Stimulated activated CD8-positive, alpha-beta memory T cell treated with anti-CD3 and anti-CD28 coated beads, Interleukin-15, amount 100 ng/mL, for 4 hours (primary cell): ENCODE results near the gene SLC23A2.

Experiments used
- DNase-seq, 2 donors: peaks; one replicate each; pipeline ENCODE4 v3.0.0-alpha.2; 2020; ENCODE audit warnings: low read depth in 2 of 2

The SLC23A2 gene

GRCh38 chr20:4814696-4815252 lies 186.5 kb downstream of the SLC23A2 start:
- DNase-seq: peak; percentile 65 to 70

DNA sequence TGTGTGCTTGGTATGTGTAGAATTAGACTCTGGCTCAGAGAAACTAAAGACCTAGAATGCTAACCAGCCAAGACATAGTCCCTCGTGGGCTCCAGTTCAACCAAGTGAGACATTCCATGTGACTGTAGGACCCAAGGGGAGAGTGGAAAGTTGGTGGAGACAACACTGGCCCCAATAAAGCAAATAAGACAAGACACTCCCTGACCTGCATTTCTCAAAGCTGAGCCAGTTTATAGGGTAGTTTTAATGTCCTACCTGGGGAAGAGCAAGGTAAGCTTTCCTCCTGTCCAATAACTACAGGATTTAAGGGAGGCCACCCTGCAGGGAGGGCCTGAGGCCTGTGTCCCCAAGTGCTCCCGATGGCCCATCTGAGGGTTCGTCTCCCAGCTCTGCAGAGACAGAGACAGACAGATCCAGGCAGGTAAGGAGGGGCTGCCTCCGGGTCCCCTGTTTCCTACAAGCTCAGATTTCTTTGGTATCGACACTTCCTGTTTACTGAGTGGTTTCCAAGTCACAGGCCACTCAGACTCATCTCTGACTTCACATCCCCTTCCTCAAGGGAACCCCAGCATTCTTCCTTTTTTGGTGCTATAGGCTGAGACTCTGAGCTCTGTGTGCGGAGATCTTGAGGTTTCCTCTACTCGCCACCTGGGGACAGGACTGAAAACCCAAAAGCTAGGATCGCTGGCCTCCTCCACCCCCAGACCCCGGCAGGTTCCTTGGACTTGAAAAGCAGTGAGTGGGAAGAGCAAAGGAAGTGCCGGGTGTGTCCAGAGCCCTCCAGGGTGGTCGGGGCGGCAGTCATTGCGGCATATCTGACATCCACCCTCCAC lies 187.2 kb downstream of the SLC23A2 start:
- peak in 1 of 2 donors; percentile 51 for DNase-seq

DNA sequence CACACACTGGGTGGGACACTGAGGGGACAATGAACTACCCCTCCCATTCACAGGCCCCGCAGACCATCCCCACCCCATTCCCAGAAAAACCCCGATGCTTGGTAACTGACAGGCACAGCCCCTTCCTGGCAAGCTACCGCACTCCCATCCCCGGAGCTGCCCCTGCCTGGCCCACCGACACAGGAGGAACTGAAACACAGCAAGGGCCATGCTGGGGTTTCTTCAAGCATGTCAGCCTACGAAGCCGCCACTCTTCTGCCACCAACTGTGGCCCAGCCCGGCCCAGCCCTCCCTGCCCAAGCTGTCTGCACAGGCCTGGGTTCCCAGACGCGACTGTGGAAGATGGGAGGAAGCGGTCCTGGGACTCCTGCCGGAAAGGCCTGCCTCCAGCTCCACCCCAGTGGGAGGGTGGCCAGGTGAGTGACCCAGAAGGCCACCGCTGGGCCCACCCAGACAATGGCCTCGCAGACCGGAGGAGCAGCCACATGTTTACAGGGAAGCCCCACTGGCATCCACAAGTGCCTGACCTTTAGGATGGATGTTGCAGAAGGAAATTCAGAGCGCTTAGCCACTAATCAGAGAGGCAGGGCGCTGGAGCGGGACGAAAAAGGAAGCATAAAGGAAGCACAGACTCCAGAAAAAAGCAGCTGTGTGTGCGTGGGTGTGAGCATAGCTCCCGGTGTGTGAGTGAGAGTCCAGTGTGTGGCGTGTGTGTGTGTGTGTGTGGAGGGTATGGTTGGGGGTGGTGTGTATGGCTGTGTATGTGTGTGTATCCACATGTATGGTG lies 188.0 kb downstream of the SLC23A2 start:
- no peak for DNase-seq

DNA sequence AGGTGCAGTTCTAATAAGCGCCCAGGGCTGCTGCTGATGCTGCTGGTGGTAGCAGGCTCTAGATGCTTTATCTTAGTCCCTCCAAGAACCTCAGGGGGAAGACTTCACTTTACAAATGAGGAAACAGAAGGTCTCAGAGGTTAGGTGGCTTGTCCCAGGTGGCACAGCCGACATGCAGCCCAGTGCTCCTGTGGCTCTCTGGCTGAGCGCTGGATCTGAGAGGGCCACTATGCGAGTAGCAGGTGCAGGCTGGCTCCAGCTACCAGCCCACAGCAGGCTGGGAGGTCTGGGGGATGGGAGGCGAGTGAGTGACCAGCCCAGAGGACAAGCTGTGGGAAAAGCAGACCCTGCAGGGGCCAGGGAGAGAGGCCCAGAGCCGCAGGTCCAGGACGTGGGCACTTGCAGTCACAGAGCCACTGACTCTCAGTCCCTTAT lies 188.7 kb downstream of the SLC23A2 start:
- no peak for DNase-seq

- DNase-seq: no peak
Measured at GRCh38 chr20:4812216-4812615, 189.1 kb downstream of the SLC23A2 start.

DNA sequence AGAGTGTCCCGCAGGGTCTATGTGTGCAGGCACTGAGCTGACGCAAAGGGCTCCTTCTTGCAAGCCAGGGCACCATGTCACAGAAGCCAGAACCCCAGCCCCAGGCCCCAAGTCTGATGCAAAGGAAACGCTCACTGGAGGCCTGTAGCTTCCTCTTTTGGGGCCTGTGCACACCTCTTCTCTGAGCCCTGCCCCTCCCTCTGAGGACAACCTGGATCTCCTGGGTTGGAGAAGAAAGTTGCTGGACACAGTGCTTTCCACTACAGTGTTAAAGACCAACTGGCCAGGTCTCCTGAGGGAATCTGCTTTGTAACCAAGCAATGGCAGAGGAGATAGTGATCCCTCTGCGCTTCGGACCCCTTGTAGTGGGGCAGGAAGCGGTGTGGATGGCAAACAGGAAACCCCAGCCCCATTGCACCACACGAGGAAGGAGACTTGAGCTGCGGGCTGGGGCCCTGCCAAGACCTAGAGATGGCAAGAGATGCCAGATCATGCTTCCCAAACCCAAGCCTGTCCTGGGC lies 189.6 kb downstream of the SLC23A2 start:
- DNase-seq: no peak

DNA sequence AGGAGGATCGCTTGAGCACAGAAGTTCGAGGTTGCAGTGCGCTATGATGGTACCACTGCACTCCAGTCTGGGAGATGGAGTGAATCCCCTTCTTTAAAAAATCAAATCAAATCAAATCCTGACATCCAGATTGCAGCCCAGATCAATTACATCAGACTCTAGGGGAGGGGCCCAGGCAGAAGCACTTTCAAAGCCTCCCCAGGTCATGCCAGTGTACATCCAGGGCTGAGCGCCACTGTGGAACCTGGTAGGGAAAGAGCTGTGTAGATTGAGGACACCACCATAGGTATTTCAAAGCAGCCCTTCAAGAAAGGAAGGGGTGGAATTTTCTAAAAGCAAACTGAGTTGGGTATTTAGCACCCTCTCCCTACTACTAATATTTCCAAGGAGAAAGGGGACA lies 190.1 kb downstream of the SLC23A2 start:
- DNase-seq: no peak

- no peak for DNase-seq
Measured at GRCh38 chr20:4810426-4811019, 190.8 kb downstream of the SLC23A2 start.

- DNase-seq: no peak
Measured at GRCh38 chr20:4809707-4810106, 191.6 kb downstream of the SLC23A2 start.

- no peak for DNase-seq
Measured at GRCh38 chr20:4808872-4809271, 192.4 kb downstream of the SLC23A2 start.

DNA sequence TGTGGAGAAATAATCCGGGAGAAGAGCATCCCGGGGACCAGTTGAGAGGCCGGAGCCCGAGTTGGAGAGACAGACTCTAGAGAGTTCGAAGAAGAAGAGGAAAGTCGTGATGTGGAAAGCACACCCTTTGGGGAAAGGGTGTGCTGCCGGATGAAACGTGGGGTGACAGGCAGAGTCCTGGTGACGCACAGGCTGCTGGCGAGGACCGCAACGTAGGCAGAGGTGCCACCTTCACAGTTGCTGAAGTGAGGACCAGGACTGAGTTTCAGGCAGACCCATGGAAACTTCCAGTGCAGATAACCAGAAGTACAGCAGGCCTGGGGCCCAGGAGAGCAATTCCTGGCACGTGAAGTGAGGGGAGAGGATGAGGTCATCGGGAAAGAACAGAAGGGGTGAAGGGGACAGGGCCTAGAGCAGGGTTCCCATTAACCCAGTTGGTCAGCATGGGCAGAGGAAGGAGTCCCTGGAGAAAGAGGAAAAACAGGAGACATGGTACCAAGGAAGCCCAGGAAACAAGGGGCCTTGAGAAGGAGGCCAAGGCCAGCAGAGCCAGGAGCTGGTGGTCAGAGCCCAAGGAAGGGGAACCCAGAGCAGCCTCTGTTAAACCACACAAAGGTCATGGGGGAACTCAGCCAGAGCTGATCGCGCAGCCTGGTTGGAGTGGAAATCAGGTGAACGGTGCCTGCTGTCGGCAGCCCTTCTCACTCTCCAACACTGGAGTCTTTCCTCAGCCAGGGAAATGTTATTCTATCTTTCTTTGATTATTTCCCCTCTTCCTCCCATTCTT lies 195.5 kb downstream of the SLC23A2 start:
- DNase-seq: no peak

GRCh38 chr20:4802527-4802926 lies 198.8 kb downstream of the SLC23A2 start:
- no peak for DNase-seq
